Measurements from ENCODE around the gene MYDGF. TPM values are rescaled to one million over a fixed set of nuclear protein-coding genes. Genes with fewer than 3 reads are reported as not detected.

MYDGF gene
- total and polyA plus RNA-seq, 2 of the 13 experiments (the other 11 are each of a cell fraction or from before 2014, with no cell fraction given): 116 to 198 TPM

DNA sequence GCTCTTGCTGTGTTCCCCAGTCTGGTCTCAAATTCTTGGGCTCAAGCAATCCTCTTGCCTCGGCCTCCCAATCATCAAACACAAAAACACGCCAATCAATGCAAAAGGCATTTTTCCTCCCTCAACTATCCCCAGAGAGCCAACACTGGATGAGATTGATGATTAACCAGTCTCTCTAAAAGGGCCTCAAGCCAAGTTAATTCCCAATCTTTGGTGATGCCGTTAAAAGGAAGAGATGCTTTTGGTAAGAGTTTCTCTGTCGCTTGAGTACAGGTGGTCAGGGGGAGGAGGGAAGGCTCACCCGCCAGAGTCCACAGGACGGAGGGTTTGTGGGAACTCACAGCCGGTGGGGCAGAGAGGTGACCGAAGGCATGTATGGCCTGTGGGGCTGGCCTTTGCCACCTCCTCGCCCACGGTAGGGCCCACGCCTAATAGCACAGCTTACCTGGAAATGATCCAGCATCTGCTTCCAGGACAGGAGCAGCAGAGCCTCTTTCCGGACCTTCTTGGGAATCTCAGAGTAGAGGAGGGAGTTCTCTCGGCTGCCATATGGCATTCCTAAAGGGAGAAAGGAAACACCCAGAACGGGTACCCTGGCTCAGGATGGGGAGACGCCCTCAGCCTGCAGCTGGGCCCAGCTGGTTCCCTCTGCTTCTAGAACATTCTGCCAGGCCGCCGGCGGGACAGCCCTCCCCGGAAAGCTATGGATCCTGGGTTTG is 35.4 kb upstream of the MYDGF start (continued):
- TF ChIP-seq EED (CRISPR knock-in tag; IDR thresholded peaks at IDR 0.05) (no peak), ZNF451 (CRISPR knock-in tag; IDR thresholded peaks at IDR 0.05) (no peak), ZNF770 (CRISPR knock-in tag; IDR thresholded peaks at IDR 0.05) (peak; percentile 100), ZNF572 (CRISPR knock-in tag; IDR thresholded peaks at IDR 0.05) (no peak), KLF6 (CRISPR knock-in tag; IDR thresholded peaks at IDR 0.05) (no peak), HMGXB4 (CRISPR knock-in tag; IDR thresholded peaks at IDR 0.05; ENCODE audit: borderline replicate concordance in 1 of 2, low read depth in 1 of 2) (peak; percentile 45 to 56; a peak in 2 of 4 replicates), ISL2 (CRISPR knock-in tag; IDR thresholded peaks at IDR 0.05) (peak; percentile 65; the same call in 1 of the 2 replicates), ZBTB39 (CRISPR knock-in tag; IDR thresholded peaks at IDR 0.05) (no peak), ZBTB8A (CRISPR knock-in tag; IDR thresholded peaks at IDR 0.05; ENCODE audit: borderline replicate concordance, low read depth) (peak; percentile 83; the same call in 1 of the 2 replicates), SKI (IDR thresholded peaks at IDR 0.05; ENCODE audit: partially characterized antibody) (no peak), ETV6 (CRISPR knock-in tag; conservative IDR thresholded peaks at IDR 0.05) (0 out of 2 replicates have a peak, but pooled peaks have one; percentile 56), CENPX (CRISPR knock-in tag; IDR thresholded peaks at IDR 0.05) (no peak), ATF7 (IDR thresholded peaks at IDR 0.05) (no peak), ATF7 (CRISPR knock-in tag; IDR thresholded peaks at IDR 0.05) (no peak), ZNF468 (CRISPR knock-in tag; IDR thresholded peaks at IDR 0.05) (no peak)
- TF ChIP-seq, protein P1, sequence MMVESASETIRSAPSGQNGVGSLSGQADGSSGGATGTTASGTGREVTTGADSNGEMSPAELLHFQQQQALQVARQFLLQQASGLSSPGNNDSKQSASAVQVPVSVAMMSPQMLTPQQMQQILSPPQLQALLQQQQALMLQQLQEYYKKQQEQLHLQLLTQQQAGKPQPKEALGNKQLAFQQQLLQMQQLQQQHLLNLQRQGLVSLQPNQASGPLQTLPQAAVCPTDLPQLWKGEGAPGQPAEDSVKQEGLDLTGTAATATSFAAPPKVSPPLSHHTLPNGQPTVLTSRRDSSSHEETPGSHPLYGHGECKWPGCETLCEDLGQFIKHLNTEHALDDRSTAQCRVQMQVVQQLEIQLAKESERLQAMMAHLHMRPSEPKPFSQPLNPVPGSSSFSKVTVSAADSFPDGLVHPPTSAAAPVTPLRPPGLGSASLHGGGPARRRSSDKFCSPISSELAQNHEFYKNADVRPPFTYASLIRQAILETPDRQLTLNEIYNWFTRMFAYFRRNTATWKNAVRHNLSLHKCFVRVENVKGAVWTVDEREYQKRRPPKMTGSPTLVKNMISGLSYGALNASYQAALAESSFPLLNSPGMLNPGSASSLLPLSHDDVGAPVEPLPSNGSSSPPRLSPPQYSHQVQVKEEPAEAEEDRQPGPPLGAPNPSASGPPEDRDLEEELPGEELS (CRISPR knock-in tag; IDR thresholded peaks at IDR 0.05): peak; percentile 52
- TF ChIP-seq, protein P2, sequence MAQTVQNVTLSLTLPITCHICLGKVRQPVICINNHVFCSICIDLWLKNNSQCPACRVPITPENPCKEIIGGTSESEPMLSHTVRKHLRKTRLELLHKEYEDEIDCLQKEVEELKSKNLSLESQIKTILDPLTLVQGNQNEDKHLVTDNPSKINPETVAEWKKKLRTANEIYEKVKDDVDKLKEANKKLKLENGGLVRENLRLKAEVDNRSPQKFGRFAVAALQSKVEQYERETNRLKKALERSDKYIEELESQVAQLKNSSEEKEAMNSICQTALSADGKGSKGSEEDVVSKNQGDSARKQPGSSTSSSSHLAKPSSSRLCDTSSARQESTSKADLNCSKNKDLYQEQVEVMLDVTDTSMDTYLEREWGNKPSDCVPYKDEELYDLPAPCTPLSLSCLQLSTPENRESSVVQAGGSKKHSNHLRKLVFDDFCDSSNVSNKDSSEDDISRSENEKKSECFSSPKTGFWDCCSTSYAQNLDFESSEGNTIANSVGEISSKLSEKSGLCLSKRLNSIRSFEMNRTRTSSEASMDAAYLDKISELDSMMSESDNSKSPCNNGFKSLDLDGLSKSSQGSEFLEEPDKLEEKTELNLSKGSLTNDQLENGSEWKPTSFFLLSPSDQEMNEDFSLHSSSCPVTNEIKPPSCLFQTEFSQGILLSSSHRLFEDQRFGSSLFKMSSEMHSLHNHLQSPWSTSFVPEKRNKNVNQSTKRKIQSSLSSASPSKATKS (CRISPR knock-in tag; IDR thresholded peaks at IDR 0.05): no peak
- TF ChIP-seq, protein P3, sequence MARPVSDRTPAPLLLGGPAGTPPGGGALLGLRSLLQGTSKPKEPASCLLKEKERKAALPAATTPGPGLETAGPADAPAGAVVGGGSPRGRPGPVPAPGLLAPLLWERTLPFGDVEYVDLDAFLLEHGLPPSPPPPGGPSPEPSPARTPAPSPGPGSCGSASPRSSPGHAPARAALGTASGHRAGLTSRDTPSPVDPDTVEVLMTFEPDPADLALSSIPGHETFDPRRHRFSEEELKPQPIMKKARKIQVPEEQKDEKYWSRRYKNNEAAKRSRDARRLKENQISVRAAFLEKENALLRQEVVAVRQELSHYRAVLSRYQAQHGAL (CRISPR knock-in tag; IDR thresholded peaks at IDR 0.05; ENCODE audit: not compliant biosample characterization): no peak

Data from HepG2 (cell line).